GM19328 (cell line): ENCODE measurements around the gene KBTBD6.
"Not testable (repeated sequence)": the region's sequence is repeated elsewhere in the genome, so short reads cannot be mapped to it uniquely, and the experiment has no call there.

Source experiments
- ATAC-seq: cut with Tn5 transposase; IDR thresholded peaks from one replicate; pipeline ENCODE4 v1.9.1; 2021; ENCODE audit warnings: mild to moderate bottlenecking, moderate library complexity; ENCODE audit not compliant: unreplicated experiment

KBTBD6 gene

GRCh38 chr13:41132512-41133152, at the start of gene KBTBD6:
KBTBD6 (minus strand) TSS chr13:41132802; CDS start chr13:41132511, 291 bp downstream.
- ATAC-seq, result peak; percentile 96

- ATAC-seq, result no peak
These were observed 49.6 kb upstream of the KBTBD6 start for GRCh38 chr13:41182231-41182630.

GRCh38 chr13:41179593-41180250, 47.1 kb upstream of the KBTBD6 start:
- no peak for ATAC-seq

GRCh38 chr13:41178040-41178439, 45.4 kb upstream of the KBTBD6 start:
- no peak for ATAC-seq

- ATAC-seq, result no peak
These were observed 45.0 kb upstream of the KBTBD6 start for GRCh38 chr13:41177616-41178015.

GRCh38 chr13:41175576-41175975, 43.0 kb upstream of the KBTBD6 start:
- not testable (repeated sequence) for ATAC-seq

- no peak for ATAC-seq
These were observed 29.5 kb upstream of the KBTBD6 start for GRCh38 chr13:41162151-41162550.

GRCh38 chr13:41159174-41159573, 26.6 kb upstream of the KBTBD6 start:
- ATAC-seq, result no peak

GRCh38 chr13:41157048-41157717, 24.6 kb upstream of the KBTBD6 start:
- ATAC-seq, result no peak

- no peak for ATAC-seq
These were observed 24.0 kb upstream of the KBTBD6 start for GRCh38 chr13:41156620-41157019.

GRCh38 chr13:41154042-41154441, 21.4 kb upstream of the KBTBD6 start:
- no peak for ATAC-seq

- no peak for ATAC-seq
These were observed 19.4 kb upstream of the KBTBD6 start for GRCh38 chr13:41152005-41152404.

GRCh38 chr13:41150058-41150457, 17.5 kb upstream of the KBTBD6 start:
- no peak for ATAC-seq

- no peak for ATAC-seq
These were observed 16.0 kb upstream of the KBTBD6 start for GRCh38 chr13:41148419-41149283.

- ATAC-seq, result no peak
These were observed 12.7 kb upstream of the KBTBD6 start for GRCh38 chr13:41145136-41145908.

GRCh38 chr13:41144576-41144975, 12.0 kb upstream of the KBTBD6 start:
- ATAC-seq, result no peak

- ATAC-seq, result no peak
These were observed 6.8 kb upstream of the KBTBD6 start for GRCh38 chr13:41139296-41139966.

GRCh38 chr13:41137951-41138350, 5.3 kb upstream of the KBTBD6 start:
- no peak for ATAC-seq

- no peak for ATAC-seq
These were observed 4.6 kb upstream of the KBTBD6 start for GRCh38 chr13:41137241-41137640.
